ENCODE data around the gene MIF4GD.

DNA sequence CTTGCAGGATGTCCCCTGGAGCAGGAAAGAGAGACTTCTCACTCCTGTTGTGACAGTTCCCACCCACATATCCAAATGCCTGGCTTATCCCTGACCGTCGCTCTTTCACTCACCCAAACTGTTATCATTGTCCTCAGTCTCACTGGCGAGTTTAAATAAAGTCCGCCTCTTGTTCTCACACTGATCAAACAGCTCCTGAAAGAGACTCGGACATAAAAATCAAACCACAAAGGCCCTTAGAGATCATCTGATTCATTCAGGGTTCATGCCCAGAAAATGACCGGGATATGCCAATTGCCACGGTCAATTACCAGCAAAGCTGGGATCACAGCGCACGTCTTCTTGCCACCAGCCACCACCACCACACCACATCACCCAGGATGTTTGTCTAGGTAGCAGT lies 29.5 kb downstream of the MIF4GD start:
- TF ChIP-seq CTCF (IDR thresholded peaks at IDR 0.05), result no peak
- no peak for TF ChIP-seq POLR2A (IDR thresholded peaks at IDR 0.05)

Measured in breast epithelium (tissue), 3 donors.